PC-9 (cell line): ENCODE data around the gene UBL4A.

ENCODE experiments used
- EZH2 ChIP-seq: fragments of 200-600 bp; sonication (generic); IDR thresholded peaks from 2 replicates; pipeline ENCODE4 v1.8.0; 2017; ENCODE audit warnings: antibody characterized with exemption, low read depth
- TF ChIP-seq, protein P1 (sequence below): fragments of 200-600 bp; sonication (generic); conservative IDR thresholded peaks from 2 replicates; pipeline ENCODE4 v1.6.1; 2017; ENCODE audit warnings: mixed run types, antibody characterized with exemption, mild to moderate bottlenecking, moderate library complexity

DNA sequence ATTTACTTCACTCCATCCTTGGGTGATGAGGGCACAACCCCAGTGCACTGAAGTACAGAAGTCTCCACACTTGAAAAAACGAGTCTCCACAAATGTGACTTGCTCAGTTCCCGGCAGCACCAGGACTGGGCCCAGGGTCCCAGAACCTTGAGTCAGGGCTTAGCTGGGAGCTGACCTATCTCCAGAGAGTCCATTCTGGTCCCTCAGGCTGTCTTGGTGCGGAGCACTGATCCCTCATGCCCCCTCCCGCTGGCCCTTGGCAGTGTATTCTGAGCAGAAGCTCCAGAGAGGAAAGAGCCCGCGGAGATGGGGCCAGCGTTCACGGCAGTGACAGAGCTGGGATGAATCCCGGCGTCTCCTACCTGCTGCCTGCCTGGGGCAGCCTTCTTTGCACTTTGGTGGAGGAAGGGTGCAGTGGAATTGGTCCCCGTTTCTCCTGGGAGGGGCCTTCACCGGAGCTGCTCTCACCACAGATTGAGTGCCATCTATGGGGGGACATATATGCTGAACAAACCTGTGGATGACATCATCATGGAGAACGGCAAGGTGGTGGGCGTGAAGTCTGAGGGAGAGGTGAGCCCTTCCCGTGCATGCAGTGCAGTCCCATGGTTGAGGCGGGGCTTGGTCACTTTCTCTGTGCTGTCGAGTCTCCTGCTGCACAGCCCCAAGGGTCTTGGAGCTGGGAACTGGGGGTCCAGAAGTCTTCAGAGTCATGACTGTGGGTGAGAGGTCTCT is 45.6 kb downstream of the UBL4A start:
- TF ChIP-seq, protein P1, sequence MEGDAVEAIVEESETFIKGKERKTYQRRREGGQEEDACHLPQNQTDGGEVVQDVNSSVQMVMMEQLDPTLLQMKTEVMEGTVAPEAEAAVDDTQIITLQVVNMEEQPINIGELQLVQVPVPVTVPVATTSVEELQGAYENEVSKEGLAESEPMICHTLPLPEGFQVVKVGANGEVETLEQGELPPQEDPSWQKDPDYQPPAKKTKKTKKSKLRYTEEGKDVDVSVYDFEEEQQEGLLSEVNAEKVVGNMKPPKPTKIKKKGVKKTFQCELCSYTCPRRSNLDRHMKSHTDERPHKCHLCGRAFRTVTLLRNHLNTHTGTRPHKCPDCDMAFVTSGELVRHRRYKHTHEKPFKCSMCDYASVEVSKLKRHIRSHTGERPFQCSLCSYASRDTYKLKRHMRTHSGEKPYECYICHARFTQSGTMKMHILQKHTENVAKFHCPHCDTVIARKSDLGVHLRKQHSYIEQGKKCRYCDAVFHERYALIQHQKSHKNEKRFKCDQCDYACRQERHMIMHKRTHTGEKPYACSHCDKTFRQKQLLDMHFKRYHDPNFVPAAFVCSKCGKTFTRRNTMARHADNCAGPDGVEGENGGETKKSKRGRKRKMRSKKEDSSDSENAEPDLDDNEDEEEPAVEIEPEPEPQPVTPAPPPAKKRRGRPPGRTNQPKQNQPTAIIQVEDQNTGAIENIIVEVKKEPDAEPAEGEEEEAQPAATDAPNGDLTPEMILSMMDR: no peak
- no peak for TF ChIP-seq EZH2
